ENCODE data around the gene C10orf67.
"Not testable (repeated sequence)": the region's sequence is repeated elsewhere in the genome, so short reads cannot be mapped to it uniquely, and the experiment has no call there.

The C10orf67 gene

GRCh38 chr10:23314835-23315239, 29.8 kb downstream of the C10orf67 start:
- H3K9me3 ChIP-seq, result peaks cover 19% of the 10 kb centered on the region
- no peak for TF ChIP-seq Cebpa-rat (IDR thresholded peaks at IDR 0.05)
- H3K36me3 ChIP-seq, result 0 out of 2 replicates have a peak, but pooled peaks cover 4% of the 10 kb centered on the region
- no peaks in the 10 kb centered on the region for H3K27me3 ChIP-seq
- H3K4me1 ChIP-seq, result no peaks in the 10 kb centered on the region
- no peaks in the 10 kb centered on the region for H4K20me1 ChIP-seq
- H3K4me3 ChIP-seq, result no peak overlapping the region
- no peak overlapping the region for H3K27ac ChIP-seq
- no peak overlapping the region for H3K4me2 ChIP-seq
- H3K9ac ChIP-seq, result no peak overlapping the region

- no peak overlapping the region for H3K4me3 ChIP-seq
- TF ChIP-seq Cebpa-rat (IDR thresholded peaks at IDR 0.05), result no peak
- no peaks in the 10 kb centered on the region for H4K20me1 ChIP-seq
- no peaks in the 10 kb centered on the region for H3K27me3 ChIP-seq
- no peaks in the 10 kb centered on the region for H3K36me3 ChIP-seq
- no peak overlapping the region for H3K9ac ChIP-seq
- H3K27ac ChIP-seq, result no peak overlapping the region
- H3K9me3 ChIP-seq, result peaks cover 4% of the 10 kb centered on the region
- H3K4me1 ChIP-seq, result no peaks in the 10 kb centered on the region
- H3K4me2 ChIP-seq, result no peak overlapping the region
Observed at GRCh38 chr10:23311034-23311433, 33.6 kb downstream of the C10orf67 start.

GRCh38 chr10:23310404-23310803, 34.2 kb downstream of the C10orf67 start:
- no peak overlapping the region for H3K4me3 ChIP-seq
- no peaks in the 10 kb centered on the region for H4K20me1 ChIP-seq
- TF ChIP-seq Cebpa-rat (IDR thresholded peaks at IDR 0.05), result no peak
- H3K27ac ChIP-seq, result no peak overlapping the region
- no peaks in the 10 kb centered on the region for H3K27me3 ChIP-seq
- H3K9me3 ChIP-seq, result no peaks in the 10 kb centered on the region
- no peak overlapping the region for H3K9ac ChIP-seq
- no peaks in the 10 kb centered on the region for H3K4me1 ChIP-seq
- no peaks in the 10 kb centered on the region for H3K36me3 ChIP-seq
- H3K4me2 ChIP-seq, result no peak overlapping the region

GRCh38 chr10:23299961-23300360, 44.6 kb downstream of the C10orf67 start:
- not testable (repeated sequence) for H4K20me1 ChIP-seq, H3K36me3 ChIP-seq, H3K4me3 ChIP-seq, H3K9ac ChIP-seq, H3K4me1 ChIP-seq, H3K9me3 ChIP-seq, H3K4me2 ChIP-seq, H3K27ac ChIP-seq, H3K27me3 ChIP-seq

GRCh38 chr10:23294638-23295247, 49.9 kb downstream of the C10orf67 start:
- no peak overlapping the region for H3K4me2 ChIP-seq
- no peaks in the 10 kb centered on the region for H3K36me3 ChIP-seq
- no peaks in the 10 kb centered on the region for H3K9me3 ChIP-seq
- no peaks in the 10 kb centered on the region for H4K20me1 ChIP-seq
- H3K4me3 ChIP-seq, result no peak overlapping the region
- H3K4me1 ChIP-seq, result no peaks in the 10 kb centered on the region
- no peak overlapping the region for H3K27ac ChIP-seq
- TF ChIP-seq Cebpa-rat (IDR thresholded peaks at IDR 0.05), result no peak
- no peak overlapping the region for H3K9ac ChIP-seq
- no peaks in the 10 kb centered on the region for H3K27me3 ChIP-seq

- Histone ChIP-seq H3K27me3 (no peaks in the 10 kb centered on the region), H4K20me1 (no peaks in the 10 kb centered on the region), H3K4me3 (no peak overlapping the region), H3K9ac (no peak overlapping the region), H3K4me1 (no peaks in the 10 kb centered on the region), H3K27ac (no peak overlapping the region), H3K9me3 (no peaks in the 10 kb centered on the region), H3K36me3 (no peaks in the 10 kb centered on the region), H3K4me2 (no peak overlapping the region)
- TF ChIP-seq Cebpa-rat (IDR thresholded peaks at IDR 0.05), result no peak
Observed at GRCh38 chr10:23293973-23294590, 50.5 kb downstream of the C10orf67 start.

GRCh38 chr10:23293145-23293724, 51.4 kb downstream of the C10orf67 start:
- Histone ChIP-seq H3K9ac (no peak overlapping the region), H3K9me3 (no peaks in the 10 kb centered on the region), H3K36me3 (no peaks in the 10 kb centered on the region), H3K4me2 (no peak overlapping the region), H3K4me1 (no peaks in the 10 kb centered on the region), H3K27me3 (no peaks in the 10 kb centered on the region), H3K27ac (no peak overlapping the region), H4K20me1 (no peaks in the 10 kb centered on the region), H3K4me3 (no peak overlapping the region)
- TF ChIP-seq Cebpa-rat (IDR thresholded peaks at IDR 0.05), result no peak

GRCh38 chr10:23291551-23292334, 52.9 kb downstream of the C10orf67 start:
- no peaks in the 10 kb centered on the region for H3K4me1 ChIP-seq

GRCh38 chr10:23284674-23285335, 59.8 kb downstream of the C10orf67 start:
- no peak for TF ChIP-seq Cebpa-rat (IDR thresholded peaks at IDR 0.05)
- H3K4me3 ChIP-seq, result no peak overlapping the region
- H3K4me1 ChIP-seq, result no peaks in the 10 kb centered on the region
- no peak overlapping the region for H3K27ac ChIP-seq
- no peak overlapping the region for H3K4me2 ChIP-seq
- H4K20me1 ChIP-seq, result no peaks in the 10 kb centered on the region
- H3K9me3 ChIP-seq, result no peaks in the 10 kb centered on the region
- no peaks in the 10 kb centered on the region for H3K36me3 ChIP-seq
- H3K27me3 ChIP-seq, result no peaks in the 10 kb centered on the region
- no peak overlapping the region for H3K9ac ChIP-seq

More at GRCh38 chr10:23291551-23292334, 52.9 kb downstream of the C10orf67 start:
- H3K4me2 ChIP-seq, result no peak overlapping the region
- TF ChIP-seq Cebpa-rat (IDR thresholded peaks at IDR 0.05), result no peak; the same call in 1 of the 2 replicates
- H4K20me1 ChIP-seq, result no peaks in the 10 kb centered on the region
- H3K36me3 ChIP-seq, result no peaks in the 10 kb centered on the region
- no peak overlapping the region for H3K27ac ChIP-seq
- H3K9me3 ChIP-seq, result no peaks in the 10 kb centered on the region
- H3K27me3 ChIP-seq, result no peaks in the 10 kb centered on the region
- no peak overlapping the region for H3K4me3 ChIP-seq
- H3K9ac ChIP-seq, result no peak overlapping the region
